PC-9 (cell line): ENCODE results near the gene ZNF737.

ENCODE experiments used
- EZH2 ChIP-seq: fragments of 200-600 bp; sonication (generic); IDR thresholded peaks from 2 replicates; pipeline ENCODE4 v1.8.0; 2017; ENCODE audit warnings: antibody characterized with exemption, low read depth
- TF ChIP-seq, protein P1 (sequence below): fragments of 200-600 bp; sonication (generic); conservative IDR thresholded peaks from 2 replicates; pipeline ENCODE4 v1.6.1; 2017; ENCODE audit warnings: mixed run types, antibody characterized with exemption, mild to moderate bottlenecking, moderate library complexity

DNA sequence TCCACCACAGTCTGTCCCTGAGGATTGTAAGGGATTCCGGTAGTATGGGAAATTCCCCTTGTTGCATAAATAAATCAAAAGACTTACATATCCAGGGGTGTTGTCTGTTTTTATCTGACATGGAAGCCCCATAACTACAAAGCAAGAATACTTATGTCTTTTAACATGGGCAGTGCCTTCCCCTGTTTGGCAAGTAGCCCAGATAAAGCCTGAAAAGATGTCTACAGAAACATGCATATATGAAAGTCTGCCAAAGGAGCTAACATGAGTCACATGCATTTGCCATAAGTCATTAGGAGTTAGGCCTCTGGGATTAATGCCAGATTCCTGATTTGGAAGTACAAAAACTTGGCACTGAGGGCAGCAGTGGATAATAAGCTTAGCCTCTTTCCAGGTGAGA, 62.1 kb downstream of the ZNF737 start:
- TF ChIP-seq, protein P1, sequence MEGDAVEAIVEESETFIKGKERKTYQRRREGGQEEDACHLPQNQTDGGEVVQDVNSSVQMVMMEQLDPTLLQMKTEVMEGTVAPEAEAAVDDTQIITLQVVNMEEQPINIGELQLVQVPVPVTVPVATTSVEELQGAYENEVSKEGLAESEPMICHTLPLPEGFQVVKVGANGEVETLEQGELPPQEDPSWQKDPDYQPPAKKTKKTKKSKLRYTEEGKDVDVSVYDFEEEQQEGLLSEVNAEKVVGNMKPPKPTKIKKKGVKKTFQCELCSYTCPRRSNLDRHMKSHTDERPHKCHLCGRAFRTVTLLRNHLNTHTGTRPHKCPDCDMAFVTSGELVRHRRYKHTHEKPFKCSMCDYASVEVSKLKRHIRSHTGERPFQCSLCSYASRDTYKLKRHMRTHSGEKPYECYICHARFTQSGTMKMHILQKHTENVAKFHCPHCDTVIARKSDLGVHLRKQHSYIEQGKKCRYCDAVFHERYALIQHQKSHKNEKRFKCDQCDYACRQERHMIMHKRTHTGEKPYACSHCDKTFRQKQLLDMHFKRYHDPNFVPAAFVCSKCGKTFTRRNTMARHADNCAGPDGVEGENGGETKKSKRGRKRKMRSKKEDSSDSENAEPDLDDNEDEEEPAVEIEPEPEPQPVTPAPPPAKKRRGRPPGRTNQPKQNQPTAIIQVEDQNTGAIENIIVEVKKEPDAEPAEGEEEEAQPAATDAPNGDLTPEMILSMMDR, result no peak
- TF ChIP-seq EZH2, result no peak
